Astrocyte (in vitro differentiated cells and primary cell): ENCODE data around the gene ACKR3.

Experiments used
- EZH2 ChIP-seq: IDR thresholded peaks from 2 replicates; pipeline ENCODE4 v1.6.1; 2012; ENCODE audit warnings: mild to moderate bottlenecking, low read length, inconsistent platforms; ENCODE audit not compliant: insufficient read depth
- TF ChIP-seq, protein P1 (sequence below): IDR thresholded peaks from 2 replicates; pipeline ENCODE4 v1.5.1; 2011; ENCODE audit warnings: low read depth, mild to moderate bottlenecking, inconsistent platforms, low read length, moderate library complexity; ENCODE audit not compliant: insufficient read depth

DNA sequence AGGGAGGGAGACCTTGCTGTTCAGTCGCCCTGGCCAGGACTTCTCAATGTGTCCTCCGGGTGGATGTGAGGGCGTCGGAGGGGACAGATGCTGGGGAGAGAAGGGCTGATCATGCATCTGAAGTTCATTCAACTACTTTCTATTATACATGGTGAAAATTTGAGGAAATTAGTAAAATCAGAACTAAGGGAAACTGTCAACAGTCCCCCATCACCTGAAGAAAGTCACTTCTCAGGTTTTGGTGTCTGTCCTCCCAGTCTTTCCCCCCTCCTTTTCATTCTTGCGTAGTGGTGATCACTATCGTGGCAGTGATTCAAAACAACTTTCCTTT, 17.4 kb upstream of the ACKR3 start:
- TF ChIP-seq, protein P1, sequence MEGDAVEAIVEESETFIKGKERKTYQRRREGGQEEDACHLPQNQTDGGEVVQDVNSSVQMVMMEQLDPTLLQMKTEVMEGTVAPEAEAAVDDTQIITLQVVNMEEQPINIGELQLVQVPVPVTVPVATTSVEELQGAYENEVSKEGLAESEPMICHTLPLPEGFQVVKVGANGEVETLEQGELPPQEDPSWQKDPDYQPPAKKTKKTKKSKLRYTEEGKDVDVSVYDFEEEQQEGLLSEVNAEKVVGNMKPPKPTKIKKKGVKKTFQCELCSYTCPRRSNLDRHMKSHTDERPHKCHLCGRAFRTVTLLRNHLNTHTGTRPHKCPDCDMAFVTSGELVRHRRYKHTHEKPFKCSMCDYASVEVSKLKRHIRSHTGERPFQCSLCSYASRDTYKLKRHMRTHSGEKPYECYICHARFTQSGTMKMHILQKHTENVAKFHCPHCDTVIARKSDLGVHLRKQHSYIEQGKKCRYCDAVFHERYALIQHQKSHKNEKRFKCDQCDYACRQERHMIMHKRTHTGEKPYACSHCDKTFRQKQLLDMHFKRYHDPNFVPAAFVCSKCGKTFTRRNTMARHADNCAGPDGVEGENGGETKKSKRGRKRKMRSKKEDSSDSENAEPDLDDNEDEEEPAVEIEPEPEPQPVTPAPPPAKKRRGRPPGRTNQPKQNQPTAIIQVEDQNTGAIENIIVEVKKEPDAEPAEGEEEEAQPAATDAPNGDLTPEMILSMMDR = no peak
- no peak for TF ChIP-seq EZH2
